GF-D8 (cell line): Measurements from ENCODE around the gene B4GAT1.

Experiments used
- DNase-seq: peaks from one replicate; lab custom pipeline; 2025; lab: John Stamatoyannopoulos, UW

The B4GAT1 gene

DNA sequence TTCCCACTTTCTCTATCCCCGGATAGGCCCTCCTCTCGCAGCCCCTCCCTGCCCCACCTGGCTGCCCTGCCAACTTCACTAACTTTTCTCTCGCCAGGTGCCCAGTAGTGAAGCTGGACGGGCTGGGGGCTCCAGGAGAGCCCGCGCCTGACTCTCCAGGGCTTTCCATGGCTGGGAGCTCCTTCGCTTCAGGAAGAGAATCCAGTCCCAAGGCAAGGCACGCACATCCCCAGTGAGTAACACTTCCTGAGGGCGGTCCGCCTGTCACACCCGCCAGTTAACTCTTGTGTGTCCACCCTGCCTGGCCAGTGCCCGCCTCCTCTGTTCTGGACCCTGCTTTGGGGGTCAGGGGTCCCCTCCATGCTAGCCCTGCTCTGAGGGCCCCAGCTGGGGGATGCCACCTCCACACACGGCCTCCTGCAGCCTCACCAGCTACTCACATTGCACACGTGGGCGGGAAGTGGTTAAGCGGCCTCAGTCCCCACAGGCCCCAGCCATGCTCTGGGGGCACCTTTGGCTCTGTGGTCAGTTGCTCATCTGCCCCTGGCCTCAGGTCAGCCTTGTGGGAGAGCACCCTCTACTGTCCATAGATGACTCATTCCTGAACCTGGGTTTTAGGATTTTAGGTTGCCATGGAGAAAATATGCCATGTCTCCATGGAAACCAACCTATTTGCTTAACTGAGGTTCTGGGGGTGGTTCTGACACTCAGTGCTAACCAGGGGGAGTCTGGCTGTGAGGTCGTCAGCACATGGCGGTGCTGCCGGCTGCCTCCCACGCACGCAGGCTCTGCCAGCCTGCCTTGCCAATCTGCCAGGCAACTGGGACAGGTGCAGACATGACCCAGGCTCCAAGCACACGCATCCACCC lies 11.0 kb downstream of the B4GAT1 start, which contains the start of gene RIN1:
Gene RIN1 (minus strand): TSS at position 201 of the 869 bp plus-strand sequence. CDS start 32 bp downstream, at position 169.
- DNase-seq = peak; percentile 64

DNA sequence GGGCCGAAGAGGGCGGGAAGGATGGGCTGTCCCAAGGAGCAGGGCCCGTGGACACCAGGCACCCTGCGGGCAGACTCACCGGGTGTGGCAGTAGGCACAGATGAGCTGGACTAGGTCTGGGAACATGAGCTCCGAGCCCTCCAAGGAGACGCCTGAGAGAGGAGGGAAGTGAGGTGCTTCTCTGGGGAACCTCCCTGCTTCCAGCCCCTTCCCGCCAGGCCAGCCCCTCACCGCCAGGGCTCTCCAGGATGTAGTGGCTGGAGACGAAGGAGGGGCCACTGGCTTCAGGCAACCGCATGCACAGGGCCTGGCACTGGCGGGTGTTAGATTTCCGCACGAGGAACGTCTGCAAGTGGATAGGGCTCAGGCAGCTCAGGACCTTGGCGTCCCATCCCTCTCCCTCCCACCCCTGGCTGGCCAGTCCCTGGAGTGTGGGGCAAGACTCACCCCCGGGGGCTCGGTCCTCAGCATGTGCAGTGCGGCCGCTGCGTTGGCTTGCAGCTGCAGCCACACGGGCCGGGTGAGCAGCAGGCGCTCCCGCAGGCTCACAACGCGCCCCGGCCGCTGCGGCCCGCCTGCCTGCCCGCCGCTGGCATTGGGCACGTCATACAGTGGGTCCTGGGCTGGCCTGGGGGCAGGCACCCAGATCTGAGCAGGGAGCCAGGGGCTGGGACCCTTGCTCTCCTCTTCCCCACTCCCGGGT lies 11.7 kb downstream of the B4GAT1 start:
- no peak for DNase-seq

DNA sequence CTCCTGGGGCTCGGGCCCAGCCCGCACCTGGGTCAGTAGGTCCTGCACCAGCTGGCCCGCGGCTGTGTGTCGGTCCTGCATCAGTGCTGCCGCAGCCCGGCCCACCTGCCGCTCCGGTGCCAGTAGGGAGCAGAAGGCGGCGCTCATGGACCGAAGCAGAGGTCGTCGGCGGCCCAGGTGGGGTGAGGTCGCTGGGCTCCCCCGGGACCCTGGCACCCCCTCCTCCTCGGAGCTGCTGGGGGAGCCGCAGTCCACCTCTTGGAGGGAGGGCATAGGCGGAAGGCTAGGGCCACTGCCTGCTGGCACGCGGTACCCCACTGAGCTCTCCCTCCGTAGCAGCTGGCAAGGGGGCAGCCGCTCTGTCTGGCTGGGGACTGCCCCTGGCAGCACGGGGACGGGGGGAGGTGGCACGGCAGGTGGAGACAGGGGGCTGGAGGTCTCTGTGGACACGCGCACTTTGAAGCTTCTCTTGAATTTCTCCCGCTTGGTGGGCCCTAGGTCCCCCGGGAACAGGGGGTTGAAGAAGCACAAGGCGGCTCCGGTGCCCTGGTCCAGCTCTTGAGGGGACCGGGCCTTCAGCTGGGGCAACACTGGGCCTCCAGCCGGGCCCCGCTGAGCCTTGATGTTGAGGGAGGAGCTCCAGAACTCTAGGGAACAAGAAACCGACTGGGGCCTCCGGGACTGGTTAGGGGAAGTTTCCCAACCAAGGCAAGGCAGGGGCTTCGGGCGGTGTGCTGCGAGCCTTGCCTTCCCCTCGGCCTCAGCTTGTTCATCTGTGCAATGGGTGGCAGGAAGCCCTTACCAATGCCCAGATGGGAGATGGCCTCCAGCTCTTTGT lies 12.6 kb downstream of the B4GAT1 start:
- no peak for DNase-seq

DNA sequence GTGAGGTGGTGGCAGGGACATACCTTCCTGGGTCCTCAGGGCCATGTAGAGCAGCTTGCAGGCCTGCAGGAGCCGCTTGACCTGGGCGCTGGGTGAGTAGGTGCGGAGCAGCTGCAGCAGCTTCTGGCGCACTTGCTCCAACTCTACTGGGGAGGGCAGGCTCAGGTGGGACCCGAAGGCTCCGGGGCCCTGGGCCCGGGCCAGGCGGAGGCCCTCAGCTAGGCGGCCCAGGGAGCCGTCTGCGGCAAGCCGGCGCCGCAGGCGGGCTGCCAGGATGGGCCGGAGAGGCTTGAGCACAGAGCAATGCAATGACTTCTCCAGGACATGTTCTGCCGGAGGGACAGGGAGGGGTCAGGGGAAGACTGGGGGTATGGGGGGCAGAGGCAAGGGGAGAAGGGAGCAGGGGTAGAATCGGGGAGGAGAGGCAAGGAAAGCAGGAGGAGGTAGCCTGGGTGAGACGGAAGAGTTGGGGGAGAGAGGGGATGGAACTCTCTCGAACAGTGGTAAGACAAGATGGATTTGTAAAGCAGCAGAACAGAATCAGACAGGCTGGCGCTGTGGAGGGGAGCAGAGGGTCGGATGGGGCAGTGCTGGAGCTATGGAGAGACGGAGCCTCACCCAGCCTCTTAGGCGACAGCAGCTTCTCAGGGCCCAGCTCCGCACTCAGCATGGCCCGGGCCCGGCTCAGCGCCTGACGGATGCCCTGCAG lies 13.4 kb downstream of the B4GAT1 start:
- DNase-seq = no peak

DNA sequence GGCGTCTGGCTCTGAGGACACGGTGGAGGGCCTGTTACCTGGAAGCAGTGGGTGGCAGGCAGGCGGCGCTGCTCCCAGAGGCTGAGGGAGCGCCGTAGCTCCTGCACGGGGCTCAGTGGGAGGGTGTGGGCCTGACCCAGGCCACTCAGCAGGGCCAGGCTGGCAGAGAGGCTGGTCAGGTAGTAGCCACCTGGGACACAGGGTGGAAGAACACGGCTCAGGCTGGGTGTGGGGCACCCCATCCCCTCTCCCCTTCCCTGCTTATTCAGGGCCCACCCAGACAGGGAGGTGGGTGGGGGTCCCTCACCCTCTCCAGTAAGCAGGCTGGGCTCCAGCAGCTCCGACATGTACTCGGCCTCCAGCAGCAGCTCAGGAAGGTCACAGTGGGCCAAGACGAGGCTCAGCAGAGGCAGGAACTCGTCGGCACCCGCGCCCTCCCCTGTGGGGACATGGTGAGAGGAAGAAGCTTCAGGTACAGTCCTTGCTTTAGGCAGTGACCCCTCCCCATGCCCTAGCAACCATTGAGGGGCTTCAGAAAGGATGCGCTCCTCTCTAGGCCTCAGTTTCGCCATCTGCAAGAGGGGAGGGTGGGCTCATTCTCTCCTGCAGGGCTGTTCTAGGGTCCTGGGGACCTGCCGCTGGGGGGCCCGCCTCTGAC lies 14.1 kb downstream of the B4GAT1 start:
- no peak for DNase-seq

DNA sequence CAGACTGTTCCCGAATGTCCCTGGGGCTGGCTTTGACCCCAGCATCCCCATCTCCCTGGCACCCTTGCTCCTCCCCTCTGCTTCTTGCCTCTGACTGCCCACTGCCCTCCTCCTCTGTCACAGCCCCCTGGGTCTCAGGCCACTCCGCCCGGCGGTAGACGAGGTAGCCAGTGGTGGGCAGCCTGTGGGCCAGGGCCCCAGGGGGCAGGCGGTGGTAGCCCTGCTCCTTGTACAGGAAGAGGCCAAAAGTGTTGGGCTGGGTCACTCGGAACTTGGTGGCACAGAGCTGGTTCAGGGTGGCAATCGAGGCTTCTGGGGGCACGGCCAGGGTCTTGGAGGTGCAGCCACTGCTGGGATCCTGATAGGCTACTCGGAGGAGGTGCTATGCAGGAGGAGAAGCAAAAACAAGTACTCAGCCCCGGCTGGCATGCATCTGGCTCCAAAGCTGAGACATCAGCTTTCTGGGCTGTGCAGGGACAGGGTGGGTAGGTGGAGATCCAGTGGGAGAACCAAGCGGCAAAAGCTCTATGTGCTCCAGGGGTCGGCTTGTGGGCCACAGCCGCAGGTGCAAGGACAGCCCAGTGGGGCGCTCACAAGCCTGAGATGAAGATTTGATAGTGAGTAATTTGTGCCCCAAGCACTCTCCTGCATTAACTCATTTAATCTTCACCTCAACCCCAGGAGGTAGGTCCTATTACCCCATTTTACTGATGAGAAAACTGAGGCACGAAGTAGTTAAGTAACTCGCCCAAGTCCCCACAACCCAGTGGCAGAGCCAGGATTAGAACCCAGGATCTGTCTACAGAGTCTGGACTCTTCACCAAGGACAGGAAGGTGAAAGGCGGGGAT lies 14.8 kb downstream of the B4GAT1 start:
- no peak for DNase-seq

DNA sequence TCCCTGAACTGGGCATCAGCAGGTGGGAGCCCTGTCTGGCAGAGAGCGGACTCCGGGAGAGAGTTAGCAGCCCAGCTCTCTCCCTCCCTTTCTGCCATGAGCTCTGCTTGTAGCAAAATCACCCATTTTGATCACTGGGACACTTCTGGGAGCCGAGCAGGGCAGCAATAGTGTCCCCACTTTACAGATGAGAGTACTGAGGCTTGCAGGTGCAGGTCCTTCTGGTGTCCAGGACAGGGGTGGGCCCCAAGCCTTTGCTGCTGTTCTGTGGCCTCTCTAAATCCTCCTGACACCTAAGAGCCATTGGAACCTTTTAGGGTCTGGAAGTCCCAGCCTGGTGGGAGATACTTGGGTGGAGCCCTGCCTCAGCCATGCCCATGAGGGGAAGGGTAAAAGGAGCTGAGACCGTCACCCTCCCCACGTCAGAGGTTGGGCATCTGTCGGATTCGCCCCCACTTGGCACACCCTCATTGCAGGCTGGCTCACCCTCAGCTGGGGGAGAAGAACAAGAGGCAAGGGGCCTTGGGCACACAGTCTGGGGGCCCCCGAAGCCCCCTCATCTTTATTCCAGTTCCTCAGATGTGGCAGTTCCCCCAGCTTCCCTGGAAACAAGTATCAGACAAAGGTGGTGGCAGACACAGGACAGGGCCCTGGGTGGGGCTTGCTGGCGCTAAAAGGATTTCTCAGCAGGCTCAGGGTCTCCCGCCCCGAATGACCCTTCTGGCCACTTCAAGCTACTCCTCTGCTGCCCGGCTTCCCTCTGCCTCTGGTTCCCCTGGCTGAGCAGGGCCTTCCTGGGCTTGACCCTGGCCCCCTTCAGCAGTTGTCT lies 15.7 kb downstream of the B4GAT1 start:
- DNase-seq = no peak

DNA sequence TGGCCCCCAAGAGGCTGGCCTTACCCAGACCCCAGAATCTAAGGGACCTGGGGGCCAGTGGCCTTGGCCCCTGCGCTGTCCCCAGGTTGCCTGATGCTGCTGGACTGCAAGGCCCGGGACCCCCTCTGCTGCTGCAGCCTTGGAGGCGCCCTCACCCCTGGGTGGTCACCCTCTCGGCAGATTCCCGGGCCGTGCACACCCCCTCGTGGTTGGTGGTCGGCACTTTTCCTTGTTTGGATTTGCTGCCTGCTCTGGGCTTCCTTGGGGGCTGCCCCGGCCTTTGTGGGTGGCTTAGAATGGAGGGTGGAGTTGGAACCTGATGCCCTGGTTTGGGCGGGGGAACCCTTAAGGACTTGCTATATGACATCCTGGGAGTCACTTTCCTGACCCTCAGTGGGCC lies 16.5 kb downstream of the B4GAT1 start:
- no peak for DNase-seq

DNA sequence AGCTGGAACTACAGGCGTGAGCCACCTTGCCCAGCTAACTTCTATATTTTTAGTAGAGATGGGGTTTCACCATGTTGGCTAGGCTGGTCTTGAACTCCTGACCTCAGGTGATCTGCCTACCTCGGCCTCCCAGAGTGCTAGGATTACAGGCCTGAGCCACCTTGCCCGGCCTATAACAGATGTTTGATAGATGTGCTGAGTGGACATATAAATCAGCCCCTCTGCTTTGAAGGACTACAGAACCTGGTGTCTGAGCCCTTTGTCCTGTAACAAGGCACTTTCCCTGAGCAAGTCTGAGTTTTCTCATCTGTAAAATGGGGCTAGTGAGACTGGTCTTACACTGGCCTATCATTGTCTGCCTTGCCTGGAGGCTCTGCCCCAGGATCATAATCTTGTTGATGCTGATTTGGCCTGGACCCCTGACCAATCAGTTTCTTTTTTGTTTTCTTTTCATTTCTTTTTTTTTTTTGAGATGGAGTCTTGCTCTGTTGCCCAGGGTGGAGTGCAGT lies 18.2 kb downstream of the B4GAT1 start:
- no peak for DNase-seq

DNA sequence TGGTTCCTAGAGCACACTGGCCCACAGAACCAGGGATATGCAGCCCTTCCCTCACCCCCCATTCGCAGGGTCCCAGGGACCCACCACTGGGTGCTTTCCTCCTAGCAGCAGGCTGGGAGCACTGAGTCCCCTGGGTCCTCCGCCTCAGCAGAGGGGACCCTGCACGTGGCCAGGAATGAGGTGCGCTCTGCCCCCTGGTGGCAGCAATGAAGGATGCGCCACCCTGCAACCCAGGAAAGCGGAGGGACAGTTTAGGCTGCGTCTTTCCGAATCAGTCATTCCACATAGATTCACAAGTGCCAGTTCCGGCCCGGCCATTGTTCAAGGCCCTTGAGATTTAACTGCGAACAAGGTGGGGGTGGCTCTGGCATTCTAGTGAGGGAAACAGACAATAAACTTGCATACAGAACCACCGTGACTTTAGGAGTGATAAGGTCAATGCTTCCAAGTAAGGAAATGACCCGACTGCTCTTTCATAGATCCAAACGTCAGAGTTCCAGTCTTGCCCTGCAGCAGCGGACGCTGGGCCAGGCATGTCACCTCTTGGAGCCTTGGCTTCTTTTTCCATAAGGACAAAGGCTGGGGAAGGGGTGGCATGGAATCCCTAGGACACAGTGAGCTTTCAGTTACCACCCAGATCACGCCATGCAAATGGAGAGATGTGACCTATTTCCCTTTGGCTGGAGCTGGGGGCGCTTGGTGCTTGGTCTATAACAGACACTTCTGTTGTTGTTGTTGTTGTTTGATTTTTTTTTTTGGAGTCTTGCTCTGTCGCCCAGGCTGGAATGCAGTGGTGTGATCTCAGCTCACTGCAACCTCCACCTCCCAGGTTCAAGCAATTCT lies 18.9 kb downstream of the B4GAT1 start:
- peak; percentile 53 for DNase-seq

DNA sequence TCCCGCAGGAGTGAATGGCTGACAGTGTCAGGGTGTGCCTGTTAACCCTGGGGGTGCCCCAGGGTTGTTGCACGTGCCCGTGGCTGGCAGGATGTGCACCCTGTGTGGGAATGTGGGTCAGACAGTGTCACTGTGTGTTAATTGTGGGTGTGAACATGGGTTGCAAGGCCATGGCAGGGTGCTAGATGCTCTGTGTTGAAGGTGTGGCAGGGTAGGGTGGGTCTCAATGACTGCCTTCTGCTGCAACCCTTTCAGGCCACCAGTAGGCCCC lies 19.5 kb downstream of the B4GAT1 start:
- DNase-seq = no peak

DNA sequence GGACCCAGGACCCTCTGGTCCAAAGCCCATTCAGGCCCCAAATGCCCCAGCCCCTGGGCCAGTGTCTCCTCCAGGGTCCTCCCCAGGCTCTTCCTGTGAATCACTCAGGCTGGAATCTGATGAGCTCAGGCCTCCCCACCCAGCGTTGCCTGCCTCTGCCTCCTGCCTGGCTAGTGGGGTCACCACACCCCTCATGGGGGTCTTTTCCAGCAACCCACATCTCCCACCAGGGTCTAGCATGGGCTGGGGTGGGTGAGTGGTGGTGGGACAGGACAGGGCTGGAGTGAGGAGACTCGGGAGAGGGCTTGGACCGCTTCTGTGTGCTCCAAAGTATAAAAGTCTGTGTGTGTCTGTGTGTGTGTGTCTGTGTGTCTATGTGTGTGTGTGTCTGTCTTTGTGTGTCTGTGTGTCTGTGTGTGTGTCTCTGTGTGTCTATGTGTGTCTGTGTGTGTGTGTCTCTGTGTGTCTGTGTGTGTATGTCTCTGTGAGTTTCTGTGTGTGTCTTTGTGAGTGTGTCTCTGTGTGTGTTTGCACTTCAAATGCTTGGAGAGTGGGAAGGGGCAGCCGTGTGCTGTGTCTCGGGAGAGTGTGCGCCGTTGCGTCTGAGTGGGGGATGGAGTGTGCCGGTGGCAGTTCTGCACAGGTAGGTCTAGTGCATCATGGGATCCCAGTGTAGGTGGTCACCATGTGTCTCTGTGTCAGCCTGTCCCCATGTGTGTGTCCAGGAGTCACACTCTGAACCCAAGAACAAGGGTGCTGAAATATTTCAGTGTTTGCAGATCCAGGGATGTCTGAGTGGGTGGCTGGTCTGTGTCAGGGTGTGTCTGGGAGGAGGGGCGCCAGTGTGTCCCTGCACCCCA lies 20.0 kb downstream of the B4GAT1 start:
- DNase-seq = no peak

DNA sequence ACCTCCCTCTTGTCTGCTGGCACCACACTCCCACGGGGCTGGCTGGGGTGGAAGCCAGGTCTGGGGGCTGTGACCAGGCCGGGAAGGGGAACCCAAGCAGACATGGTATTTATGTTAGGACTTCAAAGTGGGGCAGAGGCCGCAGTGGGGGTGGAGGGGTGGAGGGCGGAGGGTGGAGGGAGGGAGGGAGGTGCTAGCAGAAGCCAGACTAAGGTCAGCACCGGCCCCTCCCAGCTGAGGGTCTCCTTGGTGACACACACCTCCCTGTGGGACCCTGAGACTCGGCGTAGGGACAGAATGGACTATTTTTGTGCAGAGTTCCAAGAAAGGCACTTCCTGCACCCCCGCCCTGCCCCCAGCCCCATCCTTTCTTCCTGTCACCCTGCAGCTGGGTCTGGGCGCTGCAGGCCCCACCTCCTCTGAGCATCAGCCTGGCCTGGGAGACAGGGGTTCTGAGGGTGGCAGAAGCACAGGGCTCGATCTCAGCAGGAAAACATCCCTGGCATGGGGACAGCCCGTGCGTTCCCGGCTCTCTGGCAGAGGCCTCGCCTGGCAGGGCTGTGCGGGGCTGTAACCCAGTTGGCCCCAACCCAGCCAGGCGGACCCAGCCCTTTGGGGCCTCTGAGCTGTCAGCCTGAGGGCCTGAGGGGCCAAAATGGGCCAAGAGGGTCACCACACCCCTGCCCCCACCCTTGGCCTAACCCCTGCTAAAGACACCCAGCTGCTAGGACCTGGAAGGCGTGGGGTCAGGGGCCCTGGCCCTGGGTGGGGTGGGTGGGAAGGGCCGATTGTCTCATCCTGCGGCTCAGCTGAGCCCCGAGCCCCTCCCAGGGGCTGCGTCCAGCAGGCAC lies 20.9 kb downstream of the B4GAT1 start:
- DNase-seq = no peak

DNA sequence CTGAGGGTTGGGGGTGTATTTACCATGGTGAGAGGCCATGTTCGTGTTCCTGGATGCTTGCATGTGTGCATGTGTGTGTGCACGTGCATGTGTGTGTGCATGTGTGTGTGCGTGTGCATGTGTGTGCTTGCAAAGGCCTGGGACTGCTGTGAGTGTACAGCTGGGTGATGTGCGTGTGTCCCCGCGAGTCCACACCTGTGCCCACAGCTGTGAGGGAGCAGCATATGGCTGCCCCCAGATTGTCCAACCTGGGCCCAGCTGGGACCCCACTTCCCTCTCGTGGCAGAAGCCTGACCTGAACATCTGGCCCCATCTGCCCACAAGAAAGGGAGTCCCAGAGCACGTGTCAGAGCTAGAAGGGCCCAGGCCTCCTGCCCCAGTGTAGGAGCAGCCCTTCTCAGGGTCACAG lies 22.2 kb downstream of the B4GAT1 start:
- DNase-seq = peak; percentile 34

DNA sequence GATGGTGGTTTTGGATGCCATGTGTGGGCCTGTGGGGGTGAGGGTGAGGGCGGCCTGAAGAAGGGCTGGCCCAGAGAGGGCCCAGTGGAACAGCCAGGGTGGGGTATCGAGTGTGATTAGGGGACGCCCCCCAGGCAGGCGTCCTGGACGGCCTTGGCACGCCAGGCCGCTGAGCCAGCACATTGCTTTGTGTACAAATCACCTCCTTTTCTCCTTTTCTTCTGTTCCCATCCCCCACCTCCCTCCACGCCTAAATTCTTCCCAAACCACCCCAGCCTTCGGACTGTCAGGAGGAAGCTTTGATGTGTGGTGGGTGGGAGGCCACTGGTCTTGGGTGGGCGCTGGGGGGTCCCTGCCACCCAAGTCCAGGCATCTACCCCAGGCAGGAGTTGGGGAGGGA lies 22.8 kb downstream of the B4GAT1 start:
- no peak for DNase-seq

DNA sequence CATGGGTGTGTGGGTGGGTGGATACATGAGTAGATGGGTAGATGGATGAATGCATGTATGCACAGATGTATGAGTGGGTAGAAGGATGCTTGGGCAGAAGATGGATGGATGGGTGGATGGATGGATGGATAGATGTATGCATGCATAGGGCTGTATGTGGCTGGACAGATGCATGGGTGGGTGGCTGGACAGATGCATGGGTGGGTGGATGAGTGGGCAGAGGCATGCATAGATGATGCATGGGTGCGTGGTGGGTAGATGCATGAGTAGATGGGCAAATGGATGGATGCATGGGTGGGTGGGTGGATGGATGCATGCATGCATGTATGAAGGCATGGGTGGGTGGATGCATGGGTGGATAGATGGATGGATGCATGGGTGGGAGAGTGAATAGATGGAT lies 23.7 kb downstream of the B4GAT1 start:
- no peak for DNase-seq
